ENCODE data around the gene MAP2K5.

GRCh38 chr15:67805008-67805665 is 262.6 kb downstream of the MAP2K5 start:
- TF ChIP-seq CTCF (IDR thresholded peaks at IDR 0.05; ENCODE audit: poor library complexity, severe bottlenecking) = no peak
- no peak for TF ChIP-seq POLR2AphosphoS5 (IDR thresholded peaks at IDR 0.05)
- no peak for TF ChIP-seq MXI1 (conservative IDR thresholded peaks at IDR 0.05; ENCODE audit: poor library complexity, severe bottlenecking)
- no peak for TF ChIP-seq TAF1 (IDR thresholded peaks at IDR 0.05; ENCODE audit: low read depth)
